CD4-positive, CD25-positive, alpha-beta regulatory T cell (primary cell): ENCODE data around the gene PPFIBP1. TPM values are rescaled to one million over a fixed set of nuclear protein-coding genes. Genes with fewer than 3 reads are reported as not detected.

Experiments used
- ATAC-seq, 2 donors: fragments of 150-1000 bp; cut with Tn5 transposase; one replicate each; pipeline ENCODE4 v1.10.0; 2021; ENCODE audit warnings: low read depth in 2 of 2, moderate number of reproducible peaks in 2 of 2, moderate library complexity in 1 of 2
- DNase-seq, 3 donors: peaks; one replicate each; pipeline versions ENCODE4 v3.0.0 to v3.0.0-alpha.2; 2012 to 2022; ENCODE audit warnings: mixed read lengths in 1 of 3
- H3K27ac ChIP-seq: one replicate; pipeline ENCODE4 v1.7.0; 2013; ENCODE audit warnings: mild to moderate bottlenecking, low read length; ENCODE audit not compliant: insufficient read depth, poor library complexity, severe bottlenecking
- H3K27me3 ChIP-seq: one replicate; pipeline ENCODE4 v1.7.0; 2013; ENCODE audit warnings: low read length; ENCODE audit not compliant: control insufficient read depth, insufficient read depth
- H3K36me3 ChIP-seq: one replicate; pipeline ENCODE4 v1.7.0; 2013; ENCODE audit warnings: mild to moderate bottlenecking, low read length, moderate library complexity; ENCODE audit not compliant: control insufficient read depth, insufficient read depth
- H3K4me1 ChIP-seq: 2 replicates; pipeline ENCODE4 v1.7.0; 2013; ENCODE audit warnings: mild to moderate bottlenecking, low read length; ENCODE audit not compliant: insufficient read depth, control insufficient read depth, poor library complexity, severe bottlenecking
- H3K4me3 ChIP-seq: one replicate; pipeline ENCODE4 v1.7.0; 2013; ENCODE audit warnings: low read depth, mild to moderate bottlenecking, low read length, moderate library complexity
- H3K9me3 ChIP-seq, 2 experiments: 1 replicate in 1 of 2; 2 replicates in 1 of 2; pipeline ENCODE4 v1.7.0; 2013; ENCODE audit warnings: low read length in 2 of 2, mild to moderate bottlenecking in 1 of 2, moderate library complexity in 1 of 2; ENCODE audit not compliant: control insufficient read depth in 2 of 2
- H3K27ac Mint-ChIP-seq, 3 donors: one replicate each; pipeline ENCODE4 v1.8.0; 2020 to 2022; ENCODE audit warnings: mild to moderate bottlenecking in 3 of 3, mixed read lengths in 3 of 3, moderate library complexity in 2 of 3
- H3K27me3 Mint-ChIP-seq: one replicate; pipeline ENCODE4 v1.8.0; 2022; ENCODE audit warnings: mild to moderate bottlenecking, mixed read lengths
- H3K36me3 Mint-ChIP-seq: one replicate; pipeline ENCODE4 v1.8.0; 2020; ENCODE audit warnings: mixed read lengths
- H3K4me1 Mint-ChIP-seq, 4 donors: one replicate each; pipeline ENCODE4 v1.8.0; 2020 to 2022; ENCODE audit warnings: mixed read lengths in 4 of 4, mild to moderate bottlenecking in 1 of 4
- H3K4me3 Mint-ChIP-seq, 4 donors: one replicate each; pipeline ENCODE4 v1.8.0; 2020 to 2022; ENCODE audit warnings: mild to moderate bottlenecking in 4 of 4, mixed read lengths in 4 of 4, moderate library complexity in 3 of 4
- H3K9me3 Mint-ChIP-seq, 7 donors: one replicate each; pipeline ENCODE4 v1.8.0; 2020 to 2022; ENCODE audit warnings: mixed read lengths in 7 of 7, mild to moderate bottlenecking in 3 of 7, moderate library complexity in 2 of 7
- polyA plus RNA-seq, 4 donors: library from polyadenylated mRNA; unstranded; fragments of 300-500 nt; fragmentation: Illumina TruSeq; gene quantifications; one replicate each; pipeline ENCODE4 v1.2.3, GENCODE V29; 2021
- total RNA-seq: library from RNA; stranded (reverse); gene quantifications from one replicate; pipeline ENCODE4 v1.2.3, GENCODE V29; 2022

PPFIBP1 gene
- total and polyA plus RNA-seq, 5 donors from 2014 or later: 1.0 to 6.6 (median 2.3) TPM

DNA sequence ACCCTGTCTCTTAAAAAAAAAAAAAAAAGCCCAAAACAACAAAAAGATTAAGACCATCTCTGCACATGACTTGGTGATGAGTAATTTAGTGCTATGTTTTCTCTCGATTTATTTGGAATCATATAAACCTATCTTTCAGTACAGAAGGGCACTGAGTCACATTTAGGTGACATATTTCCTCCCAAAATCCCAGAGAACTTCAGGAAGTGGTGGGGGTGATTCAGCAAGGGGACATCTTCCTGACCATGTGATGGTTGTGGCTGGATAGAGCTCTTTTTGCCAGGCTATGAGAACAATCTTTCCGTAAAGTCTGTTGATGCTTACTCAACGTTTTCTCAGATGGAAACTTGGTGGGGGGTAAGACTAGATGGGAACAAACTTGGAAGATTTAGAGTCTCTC lies 50.0 kb downstream of the PPFIBP1 start:
- DNase-seq (no peak), ATAC-seq (no peak)
- no peaks in the 10 kb centered on the region for H3K9me3 Mint-ChIP-seq
- no peak overlapping the region for H3K27ac Mint-ChIP-seq
- H3K36me3 Mint-ChIP-seq: no peaks in the 10 kb centered on the region
- H3K27me3 ChIP-seq: no peaks in the 10 kb centered on the region
- H3K9me3 ChIP-seq: no peaks in the 10 kb centered on the region
- no peak overlapping the region for H3K27ac ChIP-seq
- H3K27me3 Mint-ChIP-seq: no peaks in the 10 kb centered on the region
- peaks cover 0 to 6% (median 0%) of the 10 kb centered on the region in 4 donors for H3K4me1 Mint-ChIP-seq
- no peak overlapping the region for H3K4me3 ChIP-seq
- no peaks in the 10 kb centered on the region for H3K36me3 ChIP-seq
- no peak overlapping the region for H3K4me3 Mint-ChIP-seq
- no peaks in the 10 kb centered on the region for H3K4me1 ChIP-seq

GRCh38 chr12:27575090-27575761 lies 51.2 kb downstream of the PPFIBP1 start:
- H3K27ac ChIP-seq: no peak overlapping the region
- no peaks in the 10 kb centered on the region for H3K4me1 ChIP-seq
- no peaks in the 10 kb centered on the region for H3K36me3 Mint-ChIP-seq
- H3K4me3 ChIP-seq: no peak overlapping the region
- ATAC-seq: no peak
- no peaks in the 10 kb centered on the region for H3K27me3 Mint-ChIP-seq
- no peak for DNase-seq
- H3K9me3 ChIP-seq: no peaks in the 10 kb centered on the region
- no peak overlapping the region for H3K27ac Mint-ChIP-seq
- no peaks in the 10 kb centered on the region for H3K36me3 ChIP-seq
- H3K4me3 Mint-ChIP-seq: no peak overlapping the region
- peaks cover 0 to 9% (median 0%) of the 10 kb centered on the region in 4 donors for H3K4me1 Mint-ChIP-seq
- H3K27me3 ChIP-seq: no peaks in the 10 kb centered on the region
- H3K9me3 Mint-ChIP-seq: no peaks in the 10 kb centered on the region

DNA sequence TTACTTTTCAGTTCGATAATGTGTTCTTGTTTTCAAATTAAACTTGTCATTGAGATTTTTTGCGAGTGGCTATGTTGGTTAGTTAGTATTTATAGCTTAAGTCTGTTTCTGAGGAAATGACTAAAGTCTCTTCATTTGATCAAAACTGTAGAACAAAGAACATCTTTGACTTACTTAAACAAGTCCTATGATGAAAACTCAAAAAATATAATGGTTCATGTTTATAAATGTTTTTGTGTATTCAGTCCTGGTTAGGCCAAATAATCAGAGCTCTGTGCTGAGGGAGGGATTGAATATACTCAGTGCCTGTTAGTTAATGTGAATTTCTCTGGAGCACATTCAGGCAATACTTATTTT lies 51.7 kb downstream of the PPFIBP1 start:
- Histone ChIP-seq H3K36me3 (no peaks in the 10 kb centered on the region), H3K27me3 (no peaks in the 10 kb centered on the region), H3K27ac (no peak overlapping the region), H3K4me1 (no peaks in the 10 kb centered on the region), H3K4me3 (no peak overlapping the region), H3K9me3 (no peaks in the 10 kb centered on the region)
- Mint-ChIP-seq H3K4me1 (peaks cover 0 to 9% (median 0%) of the 10 kb centered on the region in 4 donors), H3K27me3 (no peaks in the 10 kb centered on the region), H3K9me3 (no peaks in the 10 kb centered on the region), H3K27ac (no peak overlapping the region), H3K4me3 (no peak overlapping the region), H3K36me3 (no peaks in the 10 kb centered on the region)
- DNase-seq (no peak), ATAC-seq (no peak)

DNA sequence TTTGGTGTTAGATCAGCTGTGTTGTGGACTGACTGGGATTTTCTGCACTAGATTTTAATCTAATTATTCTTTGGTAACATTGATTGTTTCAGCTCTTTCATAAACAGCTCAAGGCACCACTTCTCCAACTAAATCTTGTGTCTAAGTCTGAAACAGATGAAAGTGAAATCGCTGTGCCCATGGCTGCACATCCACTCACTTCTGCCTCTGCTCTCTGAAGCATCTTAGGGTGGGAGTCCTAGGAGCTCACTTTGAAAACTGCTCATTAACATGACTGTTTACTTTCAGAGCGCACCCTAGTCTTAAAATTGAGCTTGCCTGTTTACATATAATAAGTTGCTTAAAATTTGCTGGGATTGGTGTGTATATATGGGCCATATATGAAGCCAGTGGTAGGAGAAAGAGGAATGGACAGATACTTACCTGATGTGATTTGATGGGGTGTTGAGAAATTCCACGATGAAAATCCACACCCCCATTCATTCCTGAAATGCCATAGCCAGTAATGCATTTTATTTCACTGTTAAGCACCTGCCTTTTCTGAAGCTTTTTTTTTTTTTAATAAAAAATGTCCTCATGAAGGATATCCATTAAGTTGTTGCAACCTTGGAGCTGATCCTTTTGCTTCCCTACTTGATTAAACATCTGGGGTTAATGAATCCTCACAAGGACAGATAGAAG lies 52.8 kb downstream of the PPFIBP1 start:
- no peaks in the 10 kb centered on the region for H3K27me3 Mint-ChIP-seq
- Histone ChIP-seq H3K36me3 (no peaks in the 10 kb centered on the region), H3K4me3 (no peak overlapping the region), H3K27me3 (no peaks in the 10 kb centered on the region), H3K4me1 (no peaks in the 10 kb centered on the region), H3K27ac (no peak overlapping the region), H3K9me3 (no peaks in the 10 kb centered on the region)
- DNase-seq: no peak
- no peak overlapping the region for H3K27ac Mint-ChIP-seq
- no peak for ATAC-seq
- peaks cover 0 to 1% (median 0%) of the 10 kb centered on the region in 7 donors for H3K9me3 Mint-ChIP-seq
- H3K36me3 Mint-ChIP-seq: no peaks in the 10 kb centered on the region
- H3K4me1 Mint-ChIP-seq: peaks cover 0 to 9% (median 0%) of the 10 kb centered on the region in 4 donors
- no peak overlapping the region for H3K4me3 Mint-ChIP-seq

GRCh38 chr12:27577688-27578087 lies 53.7 kb downstream of the PPFIBP1 start:
- Histone ChIP-seq H3K27me3 (no peaks in the 10 kb centered on the region), H3K4me1 (no peaks in the 10 kb centered on the region), H3K27ac (no peak overlapping the region), H3K4me3 (no peak overlapping the region), H3K36me3 (no peaks in the 10 kb centered on the region), H3K9me3 (no peaks in the 10 kb centered on the region)
- ATAC-seq (no peak), DNase-seq (no peak)
- Mint-ChIP-seq H3K4me3 (no peak overlapping the region), H3K27me3 (peaks cover 4% of the 10 kb centered on the region), H3K4me1 (peaks cover 0 to 9% (median 0%) of the 10 kb centered on the region in 4 donors), H3K9me3 (peaks cover 0 to 2% (median 0%) of the 10 kb centered on the region in 7 donors), H3K27ac (no peak overlapping the region), H3K36me3 (no peaks in the 10 kb centered on the region)

- H3K27me3 ChIP-seq: no peaks in the 10 kb centered on the region
- H3K4me3 ChIP-seq: no peak overlapping the region
- Mint-ChIP-seq H3K4me1 (peaks cover 0 to 9% (median 0%) of the 10 kb centered on the region in 4 donors), H3K27ac (no peak overlapping the region), H3K27me3 (peaks cover 4% of the 10 kb centered on the region), H3K36me3 (no peaks in the 10 kb centered on the region), H3K4me3 (no peak overlapping the region), H3K9me3 (peaks cover 0 to 2% (median 0%) of the 10 kb centered on the region in 7 donors)
- H3K27ac ChIP-seq: no peak overlapping the region
- H3K36me3 ChIP-seq: no peaks in the 10 kb centered on the region
- H3K4me1 ChIP-seq: no peaks in the 10 kb centered on the region
- ATAC-seq (no peak), DNase-seq (no peak)
- H3K9me3 ChIP-seq: no peaks in the 10 kb centered on the region
Measured at GRCh38 chr12:27578689-27579372, 54.8 kb downstream of the PPFIBP1 start.

DNA sequence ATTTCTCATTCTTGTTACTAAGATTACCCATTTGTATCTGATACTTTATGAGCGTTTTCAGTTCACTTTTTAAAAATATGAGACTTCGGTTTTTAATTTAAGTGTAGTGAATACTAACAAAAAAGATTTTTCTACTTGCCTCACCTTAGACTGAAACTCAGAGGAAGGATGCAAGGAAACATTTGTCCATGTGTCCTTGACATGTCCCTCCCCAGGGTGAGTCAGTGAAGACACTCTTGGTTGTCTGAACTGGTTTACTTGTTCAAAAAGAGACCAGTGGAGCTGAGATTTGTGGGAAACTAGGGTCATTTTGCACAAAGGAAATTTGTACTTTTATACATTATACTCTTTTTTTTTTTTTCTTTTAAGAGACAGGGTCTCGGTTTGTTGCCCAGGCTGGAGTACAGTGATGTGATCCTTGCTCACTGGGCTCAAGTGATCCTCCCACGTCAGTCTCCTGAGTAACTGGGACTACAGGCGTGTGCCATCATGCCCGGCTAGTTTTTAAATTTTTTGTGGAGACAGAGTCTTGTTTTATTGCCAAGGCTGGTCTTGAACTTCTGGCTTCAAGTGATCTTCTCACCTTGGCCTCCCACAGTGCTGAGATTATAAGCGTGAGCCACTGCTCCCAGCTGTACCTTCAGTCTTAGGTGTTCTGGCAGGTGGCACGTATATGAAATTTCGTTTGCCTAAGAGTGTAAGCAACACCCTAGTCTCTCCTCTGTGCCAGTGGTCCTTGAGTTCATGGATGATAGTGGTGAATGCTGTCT lies 56.7 kb downstream of the PPFIBP1 start:
- no peaks in the 10 kb centered on the region for H3K4me1 ChIP-seq
- Mint-ChIP-seq H3K9me3 (peaks cover 0 to 2% (median 0%) of the 10 kb centered on the region in 7 donors), H3K36me3 (no peaks in the 10 kb centered on the region), H3K4me3 (no peak overlapping the region), H3K27ac (no peak overlapping the region), H3K27me3 (peaks cover 4% of the 10 kb centered on the region), H3K4me1 (peaks cover 0 to 5% (median 0%) of the 10 kb centered on the region in 4 donors)
- ATAC-seq: no peak
- H3K27ac ChIP-seq: no peak overlapping the region
- no peak for DNase-seq
- H3K36me3 ChIP-seq: no peaks in the 10 kb centered on the region
- H3K9me3 ChIP-seq: no peaks in the 10 kb centered on the region
- no peaks in the 10 kb centered on the region for H3K27me3 ChIP-seq
- no peak overlapping the region for H3K4me3 ChIP-seq
